Epithelial cell of proximal tubule (primary cell): ENCODE results near the gene TGFB2. TPM values are rescaled to one million over a fixed set of nuclear protein-coding genes. Genes with fewer than 3 reads are reported as not detected.

Source experiments
- DNase-seq: peaks from one replicate; pipeline ENCODE4 v3.0.0-alpha.2; 2011; ENCODE audit warnings: low read depth
- H3K4me3 ChIP-seq: 2 replicates; pipeline ENCODE4 v1.5.1; 2011; ENCODE audit warnings: low read depth, mild to moderate bottlenecking, low read length
- total RNA-seq: library from RNA; depleted of rRNA; stranded (reverse); fragments of >200 nt; gene quantifications from 2 replicates; pipeline ENCODE4 v1.2.3, GENCODE V29; 2015
- TF ChIP-seq, protein P1 (sequence below): conservative IDR thresholded peaks from 2 replicates; pipeline ENCODE4 v1.5.1; 2012; ENCODE audit warnings: low read depth, mild to moderate bottlenecking, low read length

The TGFB2 gene
- total RNA-seq, 1 donor from 2014 or later: 33.7 TPM

DNA sequence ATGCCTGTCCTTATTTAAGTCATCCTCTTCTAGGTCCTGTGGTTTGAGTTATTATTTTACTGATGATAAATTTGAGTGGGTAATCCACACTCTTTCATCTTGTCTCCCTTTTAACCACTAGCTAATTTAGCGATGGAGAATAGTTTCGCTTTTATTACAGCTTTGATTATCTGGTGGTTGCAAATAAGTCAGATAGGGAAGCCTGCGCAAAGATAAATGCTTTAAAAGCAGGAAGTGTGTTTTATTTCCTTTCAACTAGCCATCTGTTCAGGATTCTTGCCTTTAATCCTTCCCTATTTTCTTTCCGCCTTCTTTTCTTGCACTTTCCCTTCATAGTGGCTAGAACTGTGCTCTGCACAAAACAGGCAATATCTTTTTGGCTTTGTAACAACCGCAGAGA lies 129.0 kb downstream of the TGFB2 start:
- DNase-seq: no peak
- TF ChIP-seq, protein P1, sequence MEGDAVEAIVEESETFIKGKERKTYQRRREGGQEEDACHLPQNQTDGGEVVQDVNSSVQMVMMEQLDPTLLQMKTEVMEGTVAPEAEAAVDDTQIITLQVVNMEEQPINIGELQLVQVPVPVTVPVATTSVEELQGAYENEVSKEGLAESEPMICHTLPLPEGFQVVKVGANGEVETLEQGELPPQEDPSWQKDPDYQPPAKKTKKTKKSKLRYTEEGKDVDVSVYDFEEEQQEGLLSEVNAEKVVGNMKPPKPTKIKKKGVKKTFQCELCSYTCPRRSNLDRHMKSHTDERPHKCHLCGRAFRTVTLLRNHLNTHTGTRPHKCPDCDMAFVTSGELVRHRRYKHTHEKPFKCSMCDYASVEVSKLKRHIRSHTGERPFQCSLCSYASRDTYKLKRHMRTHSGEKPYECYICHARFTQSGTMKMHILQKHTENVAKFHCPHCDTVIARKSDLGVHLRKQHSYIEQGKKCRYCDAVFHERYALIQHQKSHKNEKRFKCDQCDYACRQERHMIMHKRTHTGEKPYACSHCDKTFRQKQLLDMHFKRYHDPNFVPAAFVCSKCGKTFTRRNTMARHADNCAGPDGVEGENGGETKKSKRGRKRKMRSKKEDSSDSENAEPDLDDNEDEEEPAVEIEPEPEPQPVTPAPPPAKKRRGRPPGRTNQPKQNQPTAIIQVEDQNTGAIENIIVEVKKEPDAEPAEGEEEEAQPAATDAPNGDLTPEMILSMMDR: no peak
- H3K4me3 ChIP-seq: no peak overlapping the region

GRCh38 chr1:218475275-218475674 lies 130.1 kb downstream of the TGFB2 start:
- no peak for DNase-seq
- TF ChIP-seq, protein P1: peak; percentile 7

DNA sequence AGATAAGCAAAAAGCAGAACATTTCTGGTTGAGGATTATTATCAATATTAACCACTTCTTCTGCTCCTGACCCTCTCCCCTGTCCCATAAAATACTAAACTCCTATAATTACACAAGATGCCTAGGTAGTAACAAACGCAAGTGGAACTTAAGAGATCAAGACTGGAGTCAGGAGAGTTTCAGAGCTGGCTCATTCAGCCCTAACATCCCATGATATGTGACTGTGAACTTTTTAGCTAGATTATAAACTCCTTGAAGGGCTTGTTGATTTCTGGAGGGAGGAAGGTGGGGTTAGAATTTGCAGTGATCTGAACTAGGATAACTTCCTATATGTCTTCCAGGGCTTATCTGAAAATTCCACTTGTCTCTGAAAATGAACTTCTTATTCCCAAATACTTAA lies 130.6 kb downstream of the TGFB2 start:
- no peak for DNase-seq
- no peak overlapping the region for H3K4me3 ChIP-seq
- TF ChIP-seq, protein P1: no peak

More at GRCh38 chr1:218475275-218475674, 130.1 kb downstream of the TGFB2 start:
- no peak overlapping the region for H3K4me3 ChIP-seq

- H3K4me3 ChIP-seq: no peak overlapping the region
- TF ChIP-seq, protein P1: no peak
- peak; percentile 86 for DNase-seq
Measured at GRCh38 chr1:218476385-218476784, 131.2 kb downstream of the TGFB2 start.

- DNase-seq: no peak
- H3K4me3 ChIP-seq: no peak overlapping the region
- TF ChIP-seq, protein P1: no peak
Measured at GRCh38 chr1:218478336-218478735, 133.2 kb downstream of the TGFB2 start.

DNA sequence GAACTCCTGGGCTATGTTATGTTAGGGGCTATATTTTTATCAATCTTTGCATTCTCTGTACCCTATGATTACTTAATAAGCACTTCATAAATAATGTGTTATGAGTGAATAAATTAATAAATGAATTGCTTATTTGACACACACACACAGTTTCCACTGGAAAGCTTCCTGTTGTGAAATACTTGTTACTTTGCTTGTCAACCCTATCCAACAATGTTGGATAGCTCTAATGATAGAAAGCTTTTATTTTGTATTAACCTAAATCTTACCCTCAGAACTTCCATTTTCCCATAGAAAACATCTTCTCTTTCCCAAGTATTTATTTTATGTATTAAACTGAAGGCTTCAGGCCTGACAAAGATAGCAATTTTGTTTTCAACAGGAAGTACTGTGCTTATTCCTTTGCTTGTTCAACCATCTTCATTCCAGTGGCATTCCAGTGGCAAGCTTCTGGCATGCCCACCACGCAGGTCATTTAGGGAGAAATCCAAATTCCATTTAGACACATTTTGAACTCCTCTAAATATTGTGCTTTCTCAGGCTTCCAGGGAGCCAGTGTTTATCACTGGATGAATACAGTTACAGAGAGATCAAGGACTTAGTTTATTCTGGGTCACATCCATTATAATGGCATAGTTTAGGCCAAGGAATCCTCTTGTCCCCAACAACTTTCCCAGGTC lies 134.4 kb downstream of the TGFB2 start:
- no peak for DNase-seq
- TF ChIP-seq, protein P1: no peak
- H3K4me3 ChIP-seq: no peak overlapping the region

- H3K4me3 ChIP-seq: no peak overlapping the region
- DNase-seq: no peak
- TF ChIP-seq, protein P1: no peak
Measured at GRCh38 chr1:218480137-218480536, 135.0 kb downstream of the TGFB2 start.
